ENCODE measurements around the gene KIFC3.

DNA sequence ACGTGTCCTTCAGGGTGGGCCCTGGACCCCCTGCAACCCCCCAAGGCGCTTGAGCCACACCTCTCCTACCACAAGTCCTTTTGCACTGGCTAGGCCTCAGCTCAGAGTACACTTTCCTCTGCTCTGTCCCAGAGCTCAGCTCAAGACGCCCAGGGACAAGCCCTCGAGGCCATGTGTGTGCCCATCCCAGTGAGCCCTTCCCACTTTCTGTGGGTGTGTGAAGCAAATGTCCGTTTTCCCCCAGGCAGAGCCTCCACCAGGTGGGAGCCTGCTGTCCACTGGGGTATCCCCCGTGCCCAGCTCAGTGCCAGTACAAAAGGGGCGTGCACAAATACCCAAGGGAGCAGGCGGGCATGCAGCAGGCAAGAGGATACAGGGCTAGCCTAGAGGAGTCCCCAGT is 18.4 kb downstream of the KIFC3 start:
- TF ChIP-seq EZH2phosphoT487 (IDR thresholded peaks at IDR 0.05; ENCODE audit: borderline replicate concordance, low read length): no peak
- TF ChIP-seq, protein P1, sequence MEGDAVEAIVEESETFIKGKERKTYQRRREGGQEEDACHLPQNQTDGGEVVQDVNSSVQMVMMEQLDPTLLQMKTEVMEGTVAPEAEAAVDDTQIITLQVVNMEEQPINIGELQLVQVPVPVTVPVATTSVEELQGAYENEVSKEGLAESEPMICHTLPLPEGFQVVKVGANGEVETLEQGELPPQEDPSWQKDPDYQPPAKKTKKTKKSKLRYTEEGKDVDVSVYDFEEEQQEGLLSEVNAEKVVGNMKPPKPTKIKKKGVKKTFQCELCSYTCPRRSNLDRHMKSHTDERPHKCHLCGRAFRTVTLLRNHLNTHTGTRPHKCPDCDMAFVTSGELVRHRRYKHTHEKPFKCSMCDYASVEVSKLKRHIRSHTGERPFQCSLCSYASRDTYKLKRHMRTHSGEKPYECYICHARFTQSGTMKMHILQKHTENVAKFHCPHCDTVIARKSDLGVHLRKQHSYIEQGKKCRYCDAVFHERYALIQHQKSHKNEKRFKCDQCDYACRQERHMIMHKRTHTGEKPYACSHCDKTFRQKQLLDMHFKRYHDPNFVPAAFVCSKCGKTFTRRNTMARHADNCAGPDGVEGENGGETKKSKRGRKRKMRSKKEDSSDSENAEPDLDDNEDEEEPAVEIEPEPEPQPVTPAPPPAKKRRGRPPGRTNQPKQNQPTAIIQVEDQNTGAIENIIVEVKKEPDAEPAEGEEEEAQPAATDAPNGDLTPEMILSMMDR (IDR thresholded peaks at IDR 0.05; ENCODE audit: low read depth, low read length, poor library complexity, severe bottlenecking): no peak

Measured in DOHH2 (cell line).